AG09309 (cell line): Measurements from ENCODE around the gene SNX14.
A peak's percentile ranks its signal among the peaks of the same experiment; 100 is the strongest.

Experiments
- DNase-seq: peaks from one replicate; pipeline ENCODE4 v3.0.0-alpha.2; 2010; ENCODE audit warnings: low read depth
- H3K4me3 ChIP-seq: 2 replicates; pipeline ENCODE4 v1.5.1; 2011; ENCODE audit warnings: mild to moderate bottlenecking, low read depth, low read length, moderate library complexity; ENCODE audit not compliant: control insufficient read depth
- CTCF ChIP-seq: IDR thresholded peaks from 2 replicates; pipeline ENCODE4 v1.5.1; 2011; ENCODE audit warnings: mild to moderate bottlenecking, low read depth, low read length, inconsistent platforms; ENCODE audit not compliant: insufficient read depth, control insufficient read depth; ENCODE audit errors: missing control alignments

Gene SNX14

DNA sequence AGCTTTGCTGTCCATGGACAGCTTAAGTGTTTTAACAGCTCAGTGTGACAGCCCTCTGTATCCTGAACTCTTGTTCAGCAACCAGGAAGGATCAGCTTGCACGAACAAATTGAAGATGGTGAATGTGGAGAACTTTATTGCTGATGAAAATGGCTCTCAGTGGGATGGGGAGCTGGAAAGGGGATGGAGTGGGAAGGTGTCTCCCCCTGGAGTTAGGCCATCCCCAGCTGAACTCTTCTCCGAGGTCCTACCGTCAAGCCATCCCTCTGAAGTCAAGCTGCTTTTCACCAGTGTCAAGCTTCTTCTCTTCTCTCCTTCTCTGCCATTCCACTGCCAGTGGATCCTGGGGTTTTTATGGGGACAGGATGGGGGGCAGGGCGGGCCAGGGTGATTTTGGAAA is 117.1 kb downstream of the SNX14 start:
- no peak for DNase-seq
- TF ChIP-seq CTCF = peak; percentile 6
- H3K4me3 ChIP-seq = no peak overlapping the region

DNA sequence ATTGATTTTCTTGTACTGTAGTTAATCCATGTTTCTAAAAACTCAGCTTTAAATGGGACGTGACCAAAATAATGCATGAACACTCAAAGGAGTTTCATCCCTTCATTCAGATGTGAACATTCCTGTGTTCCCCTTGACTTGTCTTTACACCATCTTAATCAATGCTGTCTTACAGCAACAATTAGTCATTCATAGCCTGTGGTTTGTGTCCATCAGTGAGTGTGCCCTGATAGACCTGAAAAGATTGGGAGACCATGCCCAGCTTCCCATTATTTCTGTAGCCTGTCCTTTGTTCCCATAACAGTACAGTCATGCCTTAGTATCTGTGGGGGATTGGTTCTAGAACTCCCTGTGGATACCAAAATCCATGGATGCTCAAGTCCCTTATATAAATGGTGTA is 119.9 kb downstream of the SNX14 start:
- DNase-seq = no peak
- H3K4me3 ChIP-seq = no peak overlapping the region
- no peak for TF ChIP-seq CTCF

GRCh38 chr6:85472744-85473143 is 120.9 kb downstream of the SNX14 start:
- TF ChIP-seq CTCF = no peak
- no peak for DNase-seq
- no peak overlapping the region for H3K4me3 ChIP-seq

DNA sequence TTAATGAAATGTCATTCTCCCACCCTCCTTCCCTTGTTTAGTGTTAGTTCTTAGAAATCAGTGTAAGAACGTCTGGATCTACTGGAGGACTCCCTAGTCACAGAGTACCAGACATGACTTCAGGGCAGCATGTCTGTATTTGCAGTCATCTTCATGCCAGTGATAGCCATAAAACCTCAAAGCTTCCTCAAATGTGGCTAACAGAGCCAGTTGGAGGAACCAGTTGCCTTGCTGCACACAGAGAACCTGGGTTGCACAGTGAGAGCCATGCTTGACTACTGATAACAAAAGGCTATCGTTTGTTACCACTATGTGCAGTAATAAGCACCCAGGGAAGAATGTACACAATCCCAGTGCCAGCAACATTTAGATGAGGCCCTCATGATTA is 123.6 kb downstream of the SNX14 start:
- no peak for TF ChIP-seq CTCF
- no peak for DNase-seq

GRCh38 chr6:85469276-85470022 is 124.2 kb downstream of the SNX14 start:
- no peak overlapping the region for H3K4me3 ChIP-seq
- DNase-seq = no peak
- TF ChIP-seq CTCF = no peak

More for the DNA sequence above, 123.6 kb downstream of the SNX14 start:
- H3K4me3 ChIP-seq = no peak overlapping the region

DNA sequence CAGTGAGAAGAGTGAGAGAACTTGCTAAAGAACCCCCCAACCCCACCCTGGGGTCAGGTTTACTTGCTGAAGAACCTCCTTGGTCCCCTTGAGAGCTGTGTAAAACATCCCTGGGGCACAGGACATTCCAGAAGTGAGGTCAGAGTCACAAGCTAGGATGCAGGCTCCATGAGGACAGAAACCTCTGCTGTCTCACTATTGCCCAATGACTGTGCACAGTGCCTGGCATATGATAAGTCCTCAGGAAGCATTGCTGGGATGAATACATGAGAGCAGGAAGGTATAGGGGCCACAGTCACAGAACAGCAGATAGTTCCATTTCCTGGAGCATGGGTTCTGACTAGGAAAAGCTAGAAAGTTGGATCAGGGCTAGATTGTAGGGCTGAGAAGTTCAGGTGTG is 125.3 kb downstream of the SNX14 start:
- TF ChIP-seq CTCF = no peak
- no peak for DNase-seq
- H3K4me3 ChIP-seq = no peak overlapping the region
